ENCODE measurements around the gene ZNF467. TPM values are rescaled to one million over a fixed set of nuclear protein-coding genes. Genes with fewer than 3 reads are reported as not detected.
A peak's percentile ranks its signal among the peaks of the same experiment; 100 is the strongest.

The ZNF467 gene
- total RNA-seq, 4 donors from 2014 or later: 6.2 to 12.1 (median 9.8) TPM

GRCh38 chr7:149762610-149763009 is 10.8 kb downstream of the ZNF467 start:
- 81 to 89% methylated on average over 10 of the region's 10 CpGs for WGBS, 2 donors
- H3K4me3 ChIP-seq (ENCODE audit: low read depth, poor library complexity, severe bottlenecking): no peak overlapping the region
- peak in 1 of 2 donors; percentile 80 for DNase-seq (ENCODE audit: low spot score in 2 of 2)
- TF ChIP-seq CTCF (IDR thresholded peaks at IDR 0.05) (no peak), POLR2A (IDR thresholded peaks at IDR 0.05) (no peak)
- intact Hi-C loops (cut with DNase I; ENCODE audit: low total_unique reads): no loop called here

- WGBS, 2 donors: 69 to 72% methylated on average over 4 of the region's 4 CpGs
- no peak for DNase-seq (ENCODE audit: low spot score in 2 of 2)
- intact Hi-C loops (cut with DNase I; ENCODE audit: low total_unique reads): no loop called here
- H3K4me3 ChIP-seq (ENCODE audit: low read depth, poor library complexity, severe bottlenecking): no peak overlapping the region
- TF ChIP-seq POLR2A (IDR thresholded peaks at IDR 0.05) (no peak), CTCF (IDR thresholded peaks at IDR 0.05) (no peak)
Observed at GRCh38 chr7:149762089-149762488, 11.3 kb downstream of the ZNF467 start.

- intact Hi-C loops (cut with DNase I; ENCODE audit: low total_unique reads): no loop called here
- TF ChIP-seq CTCF (IDR thresholded peaks at IDR 0.05) (no peak), POLR2A (IDR thresholded peaks at IDR 0.05) (no peak)
- H3K4me3 ChIP-seq (ENCODE audit: low read depth, poor library complexity, severe bottlenecking): no peak overlapping the region
- DNase-seq (ENCODE audit: low spot score in 2 of 2): no peak
- WGBS, 2 donors: 65 to 70% methylated on average over 5 of the region's 5 CpGs
Observed at GRCh38 chr7:149761307-149761706, 12.1 kb downstream of the ZNF467 start.

GRCh38 chr7:149760538-149760937 is 12.8 kb downstream of the ZNF467 start:
- intact Hi-C loops (cut with DNase I; ENCODE audit: low total_unique reads): no loop called here
- H3K4me3 ChIP-seq (ENCODE audit: low read depth, poor library complexity, severe bottlenecking): no peak overlapping the region
- 79 to 80% methylated on average over 6 of the region's 6 CpGs for WGBS, 2 donors

GRCh38 chr7:149759093-149759860 is 14.1 kb downstream of the ZNF467 start:
- H3K4me3 ChIP-seq (ENCODE audit: low read depth, poor library complexity, severe bottlenecking): no peak overlapping the region
- no peak for TF ChIP-seq POLR2A (IDR thresholded peaks at IDR 0.05)
- no peak for TF ChIP-seq CTCF (IDR thresholded peaks at IDR 0.05)
- DNase-seq (ENCODE audit: low spot score in 2 of 2): no peak
- intact Hi-C loops (cut with DNase I; ENCODE audit: low total_unique reads): no loop called here
- 77 to 78% methylated on average over 12 of the region's 12 CpGs for WGBS, 2 donors

More at GRCh38 chr7:149760538-149760937, 12.8 kb downstream of the ZNF467 start:
- no peak for TF ChIP-seq CTCF (IDR thresholded peaks at IDR 0.05)
- no peak for TF ChIP-seq POLR2A (IDR thresholded peaks at IDR 0.05)
- DNase-seq (ENCODE audit: low spot score in 2 of 2): no peak
